CD4-positive, alpha-beta T cell (primary cell): ENCODE data around the gene PKHD1. TPM values are rescaled to one million over a fixed set of nuclear protein-coding genes. Genes with fewer than 3 reads are reported as not detected.

Experiments used
- ATAC-seq: fragments of 200-7000 bp; cut with Tn5 transposase; one replicate; pipeline ENCODE4 v1.10.0; 2022; ENCODE audit warnings: mild to moderate bottlenecking; ENCODE audit not compliant: poor library complexity
- CTCF ChIA-PET: fragments of 350-600 bp; sonication (Branson Sonifier 250); formaldehyde crosslinking; loops from one replicate; lab custom pipeline; 2021; ENCODE audit warnings: antibody characterized with exemption, inconsistent platforms; lab: Charles Lee
- POLR2A ChIA-PET: fragments of 350-600 bp; sonication (Branson Sonifier 250); formaldehyde crosslinking; loops from one replicate; lab custom pipeline; 2021; ENCODE audit warnings: antibody characterized with exemption, inconsistent platforms; lab: Charles Lee
- DNase-seq, 14 experiments: peaks; one replicate each; pipeline ENCODE4 v3.0.0-alpha.2; 2013 to 2020; ENCODE audit warnings: mixed read lengths in 2 of 14
- H3K27ac ChIP-seq, 2 donors: one replicate each; pipeline versions ENCODE4 v1.5.1 to v1.7.0; 2013; ENCODE audit warnings: low read length in 2 of 2, low read depth in 1 of 2, mild to moderate bottlenecking in 1 of 2
- H3K27me3 ChIP-seq, 2 experiments: 1 replicate in 1 of 2; 2 replicates in 1 of 2; pipeline versions ENCODE4 v1.6.1 to v1.7.0; 2013; ENCODE audit warnings: low read length in 2 of 2, control low read depth in 1 of 2, mild to moderate bottlenecking in 1 of 2, moderate library complexity in 1 of 2; ENCODE audit not compliant: insufficient read depth in 2 of 2, control insufficient read depth in 1 of 2
- H3K36me3 ChIP-seq: one replicate; pipeline ENCODE4 v1.6.1; 2013; ENCODE audit warnings: low read length, control low read depth; ENCODE audit not compliant: insufficient read depth
- H3K4me1 ChIP-seq: one replicate; pipeline ENCODE4 v1.6.1; 2013; ENCODE audit warnings: low read length, control low read depth; ENCODE audit not compliant: insufficient read depth
- H3K4me3 ChIP-seq: one replicate; pipeline ENCODE4 v1.5.1; 2013; ENCODE audit warnings: mild to moderate bottlenecking, low read length, moderate library complexity
- H3K9me3 ChIP-seq, 2 experiments: 1 replicate in 1 of 2; 2 replicates in 1 of 2; pipeline versions ENCODE4 v1.6.1 to v1.7.0; 2013; ENCODE audit warnings: low read length in 2 of 2, mild to moderate bottlenecking in 2 of 2, control low read depth in 1 of 2, moderate library complexity in 1 of 2; ENCODE audit not compliant: control insufficient read depth in 1 of 2, insufficient read depth in 1 of 2
- H3K27ac Mint-ChIP-seq: one replicate; pipeline ENCODE4 v1.8.0; 2020; ENCODE audit warnings: mixed read lengths
- H3K27me3 Mint-ChIP-seq: one replicate; pipeline ENCODE4 v1.8.0; 2021; ENCODE audit warnings: mixed read lengths
- H3K36me3 Mint-ChIP-seq: one replicate; pipeline ENCODE4 v1.8.0; 2021; ENCODE audit warnings: low read depth, mixed read lengths
- H3K4me1 Mint-ChIP-seq: one replicate; pipeline ENCODE4 v1.8.0; 2021; ENCODE audit warnings: low read depth, mixed read lengths
- H3K4me3 Mint-ChIP-seq: one replicate; pipeline ENCODE4 v1.8.0; 2020; ENCODE audit warnings: mild to moderate bottlenecking, mixed read lengths
- H3K9me3 Mint-ChIP-seq: one replicate; pipeline ENCODE4 v1.8.0; 2020; ENCODE audit warnings: mixed read lengths
- intact Hi-C, 2 experiments: fragments of 100-400 bp; cut with DNase I in 1 of 2; cut with micrococcal nuclease in 1 of 2; formaldehyde crosslinking; loops; one replicate each; pipeline versions ENCODE4 v1.15.1 to v1.9.0; 2023 to 2025; cut with DNase I, micrococcal nuclease
- total RNA-seq, 174 experiments: library from RNA in 2 of 174; stranded (reverse) in 2 of 174; gene quantifications; one replicate each; pipeline ENCODE4 v1.2.3 and lab custom pipeline; 2021 to 2026
- TF ChIP-seq, protein P1 (sequence below): fragments of 200-600 bp; IDR thresholded peaks from one replicate; pipeline ENCODE4 v1.8.0; 2022; ENCODE audit warnings: antibody characterized with exemption, mild to moderate bottlenecking

Gene PKHD1
- total RNA-seq, 2 experiments from 2014 or later = 0.03 TPM; not detected in 1

DNA sequence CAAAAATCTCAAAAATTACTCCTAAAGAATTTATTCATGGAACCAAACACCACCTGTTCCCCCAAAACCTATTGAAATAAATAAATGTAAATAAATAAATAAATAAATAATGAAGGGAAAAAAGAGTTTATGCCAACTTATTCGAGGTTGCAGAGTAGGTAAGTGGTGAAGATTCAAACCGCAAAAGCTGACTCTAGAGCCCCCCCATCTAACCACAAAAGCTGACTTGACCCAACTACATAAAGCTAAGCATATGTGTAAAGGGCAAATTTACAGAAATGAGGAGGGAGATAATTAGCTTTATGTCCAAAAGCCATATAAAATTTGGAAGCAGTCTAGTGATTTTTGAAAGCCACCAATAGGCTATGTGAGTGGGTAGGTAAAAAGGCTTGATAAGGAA is 486.9 kb downstream of the PKHD1 start:
- DNase-seq (no peak), ATAC-seq (no peak)
- POLR2A ChIA-PET = no interaction called here
- peaks cover 6% of the 10 kb centered on the region for H3K9me3 Mint-ChIP-seq
- no peak overlapping the region for H3K27ac Mint-ChIP-seq
- Histone ChIP-seq H3K27ac (no peak overlapping the region), H3K36me3 (no peaks in the 10 kb centered on the region), H3K4me3 (no peak overlapping the region), H3K4me1 (no peaks in the 10 kb centered on the region), H3K27me3 (no peaks in the 10 kb centered on the region), H3K9me3 (peaks cover 0 to 7% of the 10 kb centered on the region in 2 experiments)
- H3K4me3 Mint-ChIP-seq = no peak overlapping the region
- intact Hi-C loops = no loop called here
- H3K4me1 Mint-ChIP-seq = no peaks in the 10 kb centered on the region
- no peaks in the 10 kb centered on the region for H3K27me3 Mint-ChIP-seq
- CTCF ChIA-PET = interaction anchor here (1.3 kb wide), 1 partner anchor 8 kb away, joined by 3 read pairs; no protein-coding TSS in a partner anchor
- H3K36me3 Mint-ChIP-seq = no peaks in the 10 kb centered on the region
- TF ChIP-seq, protein P1, sequence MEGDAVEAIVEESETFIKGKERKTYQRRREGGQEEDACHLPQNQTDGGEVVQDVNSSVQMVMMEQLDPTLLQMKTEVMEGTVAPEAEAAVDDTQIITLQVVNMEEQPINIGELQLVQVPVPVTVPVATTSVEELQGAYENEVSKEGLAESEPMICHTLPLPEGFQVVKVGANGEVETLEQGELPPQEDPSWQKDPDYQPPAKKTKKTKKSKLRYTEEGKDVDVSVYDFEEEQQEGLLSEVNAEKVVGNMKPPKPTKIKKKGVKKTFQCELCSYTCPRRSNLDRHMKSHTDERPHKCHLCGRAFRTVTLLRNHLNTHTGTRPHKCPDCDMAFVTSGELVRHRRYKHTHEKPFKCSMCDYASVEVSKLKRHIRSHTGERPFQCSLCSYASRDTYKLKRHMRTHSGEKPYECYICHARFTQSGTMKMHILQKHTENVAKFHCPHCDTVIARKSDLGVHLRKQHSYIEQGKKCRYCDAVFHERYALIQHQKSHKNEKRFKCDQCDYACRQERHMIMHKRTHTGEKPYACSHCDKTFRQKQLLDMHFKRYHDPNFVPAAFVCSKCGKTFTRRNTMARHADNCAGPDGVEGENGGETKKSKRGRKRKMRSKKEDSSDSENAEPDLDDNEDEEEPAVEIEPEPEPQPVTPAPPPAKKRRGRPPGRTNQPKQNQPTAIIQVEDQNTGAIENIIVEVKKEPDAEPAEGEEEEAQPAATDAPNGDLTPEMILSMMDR = no peak

DNA sequence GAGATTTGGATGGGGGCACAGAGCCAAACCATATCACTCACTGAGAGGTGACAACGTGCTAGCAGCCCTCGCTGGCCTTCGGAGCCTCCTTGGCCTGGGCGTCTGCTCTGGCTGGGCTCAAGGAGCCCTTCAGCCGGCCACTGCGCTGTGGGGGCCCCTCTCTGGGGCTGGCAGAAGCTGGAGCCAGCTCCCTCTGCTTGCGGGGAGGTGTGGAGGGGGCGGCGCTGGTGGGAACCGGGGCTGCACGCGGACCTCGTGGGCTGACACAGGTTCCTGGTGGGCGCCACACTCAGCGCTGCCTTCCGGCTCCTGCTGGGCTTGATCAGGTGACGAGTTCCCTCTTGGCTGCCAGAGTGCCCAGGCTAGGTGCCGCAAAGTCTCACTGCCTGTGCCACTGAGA is 489.2 kb downstream of the PKHD1 start:
- H3K27ac Mint-ChIP-seq = no peak overlapping the region
- H3K27me3 Mint-ChIP-seq = no peaks in the 10 kb centered on the region
- DNase-seq (no peak), ATAC-seq (no peak)
- H3K9me3 ChIP-seq = peaks cover 0 to 7% of the 10 kb centered on the region in 2 experiments
- no peaks in the 10 kb centered on the region for H3K4me1 Mint-ChIP-seq
- intact Hi-C loops = no loop called here
- no peaks in the 10 kb centered on the region for H3K4me1 ChIP-seq
- no peak overlapping the region for H3K27ac ChIP-seq
- H3K9me3 Mint-ChIP-seq = peaks cover 12% of the 10 kb centered on the region
- H3K4me3 Mint-ChIP-seq = no peak overlapping the region
- H3K36me3 ChIP-seq = no peaks in the 10 kb centered on the region
- TF ChIP-seq, protein P1 = no peak
- H3K27me3 ChIP-seq = no peaks in the 10 kb centered on the region
- CTCF ChIA-PET = no interaction called here
- POLR2A ChIA-PET = no interaction called here
- H3K36me3 Mint-ChIP-seq = no peaks in the 10 kb centered on the region
- no peak overlapping the region for H3K4me3 ChIP-seq

DNA sequence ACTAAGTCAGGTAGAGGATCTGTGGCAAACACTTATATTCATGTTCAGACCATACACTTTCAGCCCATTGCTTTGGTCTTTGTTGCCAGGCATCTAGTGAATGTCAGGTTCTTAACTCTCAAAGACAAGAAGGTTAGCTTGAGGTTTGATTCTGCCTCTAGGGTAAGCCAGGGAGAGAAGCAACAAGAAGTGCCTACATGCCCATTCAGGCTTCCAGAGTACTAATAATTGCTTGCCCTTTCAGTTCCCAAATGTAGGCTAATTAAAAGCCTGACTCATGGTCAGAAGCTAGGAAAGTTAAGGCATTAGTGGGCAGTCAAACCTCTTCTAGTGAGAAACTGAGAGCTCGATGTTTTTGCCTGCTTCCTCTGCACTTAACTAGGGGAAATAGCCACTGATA is 492.4 kb downstream of the PKHD1 start:
- Mint-ChIP-seq H3K27ac (no peak overlapping the region), H3K4me3 (no peak overlapping the region), H3K27me3 (no peaks in the 10 kb centered on the region), H3K9me3 (peaks cover 13% of the 10 kb centered on the region), H3K36me3 (no peaks in the 10 kb centered on the region), H3K4me1 (no peaks in the 10 kb centered on the region)
- CTCF ChIA-PET = no interaction called here
- ATAC-seq (no peak), DNase-seq (no peak)
- TF ChIP-seq, protein P1 = no peak
- Histone ChIP-seq H3K9me3 (peaks cover 0 to 11% of the 10 kb centered on the region in 2 experiments), H3K27ac (no peak overlapping the region), H3K27me3 (no peaks in the 10 kb centered on the region), H3K4me1 (no peaks in the 10 kb centered on the region), H3K36me3 (no peaks in the 10 kb centered on the region), H3K4me3 (no peak overlapping the region)
- intact Hi-C loops = no loop called here
- POLR2A ChIA-PET = no interaction called here
